COLO668 (cell line): Measurements from ENCODE around the gene RAC3.
A peak's percentile ranks its signal among the peaks of the same experiment; 100 is the strongest.

Source experiments
- DNase-seq: peaks from one replicate; lab custom pipeline; 2025; ENCODE audit not compliant: unreplicated experiment; lab: John Stamatoyannopoulos, UW

Gene RAC3

DNA sequence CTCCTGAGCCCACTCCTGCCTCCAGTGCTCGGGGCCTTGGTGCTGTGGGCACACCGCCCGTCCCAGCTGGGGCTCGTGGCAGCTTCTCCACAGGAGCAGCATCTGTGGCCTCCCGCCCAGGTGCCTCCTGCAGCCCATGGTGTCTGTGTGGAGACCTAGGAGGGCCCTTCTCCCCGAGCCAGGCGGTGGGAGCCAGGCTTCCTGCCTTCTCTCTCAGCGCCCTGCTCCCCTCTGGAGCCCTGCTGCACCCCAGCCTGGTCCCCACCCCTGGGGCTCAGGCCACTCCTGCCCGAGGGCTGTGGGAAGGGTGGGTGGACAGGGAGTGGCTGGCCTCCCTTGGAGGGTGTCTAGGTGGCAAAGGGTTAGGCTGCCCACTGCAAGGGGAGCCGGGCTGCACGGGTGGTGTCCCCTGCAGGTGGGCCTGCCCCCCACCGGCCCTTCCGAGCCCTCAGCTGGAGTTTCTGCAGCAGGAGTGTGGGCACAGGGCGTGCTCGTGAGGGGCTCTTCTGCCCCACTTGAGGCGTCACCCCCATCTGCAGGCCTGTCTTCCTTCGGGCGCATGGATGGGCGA lies 19.8 kb upstream of the RAC3 start:
- no peak for DNase-seq

DNA sequence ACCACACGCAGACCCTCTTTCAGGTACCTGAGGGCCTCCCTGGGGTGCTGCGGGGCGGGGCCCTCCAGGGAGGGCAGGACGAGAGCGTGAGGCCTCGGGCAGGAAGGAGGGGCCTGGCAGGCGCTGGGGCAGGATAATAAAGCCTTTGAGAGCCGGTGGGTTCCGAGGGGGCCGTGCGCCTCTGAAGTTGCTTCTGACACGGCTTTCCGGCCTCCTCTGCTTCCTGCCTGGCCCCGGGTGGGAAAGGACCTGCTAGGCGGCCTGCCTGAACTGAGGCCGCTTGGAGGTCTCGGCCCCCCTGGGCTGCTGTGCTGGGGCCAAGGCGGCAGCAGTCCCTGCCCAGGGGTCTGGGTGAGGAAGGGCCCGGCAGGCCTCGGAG lies 19.2 kb upstream of the RAC3 start:
- DNase-seq: no peak

DNA sequence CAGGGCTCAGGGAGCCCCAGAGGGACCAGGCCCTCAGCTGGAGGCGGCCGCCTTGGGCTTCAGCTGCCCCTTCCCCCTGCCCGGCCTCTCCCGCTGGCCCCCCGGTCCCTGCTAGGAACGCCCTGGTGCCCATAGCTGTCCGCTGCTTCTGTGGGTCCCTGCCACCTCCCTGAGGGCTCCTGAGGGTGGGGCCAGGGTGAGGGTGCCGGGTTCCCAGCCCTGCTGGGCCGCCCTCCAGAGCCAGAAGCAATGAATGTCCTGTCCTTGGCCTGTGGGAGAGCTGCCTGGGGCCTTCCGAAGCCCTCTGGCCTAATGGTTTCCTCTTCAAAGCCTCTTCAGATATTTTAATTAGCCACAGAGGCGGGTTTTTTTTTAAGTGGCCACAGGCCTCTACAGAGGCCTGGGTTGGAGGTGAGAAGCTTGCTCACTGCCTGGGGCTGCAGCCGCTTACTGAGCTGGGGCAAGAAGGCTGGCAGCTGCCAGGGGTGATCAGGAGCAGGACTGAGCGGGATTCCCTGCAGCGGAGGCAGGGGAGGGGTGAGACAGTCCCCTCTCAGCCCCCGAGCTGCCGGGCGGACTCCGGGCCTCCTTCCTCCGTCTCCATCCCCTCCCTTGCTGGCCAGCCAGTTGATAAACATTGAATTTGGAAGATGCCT lies 18.7 kb upstream of the RAC3 start:
- DNase-seq: no peak

GRCh38 chr17:82013341-82013740 lies 18.1 kb upstream of the RAC3 start:
- no peak for DNase-seq

- DNase-seq: no peak
Measured at GRCh38 chr17:82013772-82014321, 17.6 kb upstream of the RAC3 start.

- DNase-seq: no peak
Measured at GRCh38 chr17:82014432-82014831, 17.0 kb upstream of the RAC3 start.

DNA sequence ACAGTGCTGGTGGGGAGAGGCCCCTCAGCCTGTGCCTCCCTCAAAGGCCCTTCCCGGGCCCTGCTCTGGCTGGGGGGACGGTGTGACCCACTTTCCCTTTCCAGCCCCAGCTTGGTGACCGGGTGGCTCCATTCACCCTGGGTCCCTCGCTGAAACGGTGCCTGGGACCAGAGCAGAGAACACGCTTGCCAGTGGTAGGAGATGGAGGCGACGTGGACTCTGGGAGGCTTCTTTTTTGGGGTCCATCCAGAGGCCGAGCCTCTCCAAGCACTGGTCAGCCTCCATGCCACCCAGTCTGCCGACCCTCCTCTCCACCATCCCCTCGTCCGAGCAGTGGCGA lies 16.5 kb upstream of the RAC3 start:
- no peak for DNase-seq

DNA sequence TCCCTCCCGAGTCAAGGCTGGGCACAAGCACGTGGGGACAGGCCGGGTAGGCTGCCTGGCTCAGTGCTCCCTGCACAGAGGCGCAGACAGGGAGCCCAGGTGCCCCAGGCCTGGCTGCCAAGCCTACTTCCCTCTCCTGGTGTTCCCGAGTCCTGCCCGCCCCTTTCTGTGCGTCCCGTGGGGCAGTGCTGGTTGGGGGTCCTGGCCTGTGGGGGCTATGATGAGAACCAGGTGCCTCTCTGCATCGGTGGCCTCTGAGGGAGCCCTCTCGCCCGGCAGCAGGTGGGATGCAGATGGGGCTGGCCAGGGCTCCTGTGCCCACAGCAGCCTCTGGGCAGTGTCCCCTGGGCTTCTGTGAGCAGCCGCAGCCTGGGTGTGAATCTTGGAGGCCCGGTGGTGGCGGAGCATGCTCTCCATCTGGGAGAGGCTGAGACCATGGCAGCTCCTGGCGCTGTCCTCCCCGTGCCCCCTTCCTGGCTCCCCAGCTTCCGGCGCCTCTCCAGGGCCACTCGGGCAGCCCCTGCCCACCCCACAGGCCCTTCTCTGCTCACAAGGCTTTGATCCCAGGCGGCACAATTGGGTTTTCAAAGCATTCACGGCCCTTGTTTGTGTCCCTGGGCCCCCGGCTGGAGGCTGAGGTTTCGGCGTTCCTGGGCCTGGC lies 16.0 kb upstream of the RAC3 start:
- no peak for DNase-seq

DNA sequence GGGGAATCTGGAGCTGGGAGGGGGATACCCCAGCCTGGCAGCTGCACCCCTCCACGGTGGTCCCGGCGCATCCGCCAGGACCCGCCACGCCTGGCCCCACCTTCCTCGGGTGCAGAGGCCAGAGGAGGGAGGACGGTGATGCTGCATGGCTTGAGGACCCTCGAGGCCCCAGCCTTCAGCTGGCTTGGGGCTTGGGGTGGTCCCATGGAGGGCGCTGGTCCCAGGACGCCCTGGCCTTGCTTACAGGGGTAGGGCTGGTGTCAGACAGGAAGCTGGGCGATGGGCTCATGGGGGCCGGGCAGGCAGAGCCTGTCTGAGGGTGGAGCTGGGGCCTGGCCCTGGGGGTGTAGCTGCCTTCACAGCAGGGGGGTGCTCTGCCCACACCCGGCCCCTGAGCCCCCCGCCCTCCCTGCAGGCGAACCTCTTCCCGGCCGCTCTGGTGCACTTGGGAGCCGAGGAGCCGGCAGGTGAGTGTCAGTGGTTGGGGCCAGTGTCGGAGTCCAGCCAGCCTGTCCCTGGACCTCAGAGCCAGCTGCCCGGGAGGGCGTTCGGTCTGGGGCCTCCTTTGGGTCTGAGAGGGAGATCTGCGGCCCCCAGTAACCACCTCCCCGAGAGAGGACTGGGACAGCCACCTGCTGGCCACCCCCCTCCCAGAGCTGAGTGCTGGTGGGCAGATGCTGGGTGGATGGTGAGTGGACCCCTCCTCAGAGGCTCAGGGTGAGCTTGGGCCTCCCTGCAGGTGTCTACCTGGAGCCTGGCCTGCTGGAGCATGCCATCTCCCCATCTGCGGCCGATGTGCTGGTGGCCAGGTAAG lies 15.2 kb upstream of the RAC3 start:
- no peak for DNase-seq

- no peak for DNase-seq
Measured at GRCh38 chr17:82016875-82017459, 14.5 kb upstream of the RAC3 start.

DNA sequence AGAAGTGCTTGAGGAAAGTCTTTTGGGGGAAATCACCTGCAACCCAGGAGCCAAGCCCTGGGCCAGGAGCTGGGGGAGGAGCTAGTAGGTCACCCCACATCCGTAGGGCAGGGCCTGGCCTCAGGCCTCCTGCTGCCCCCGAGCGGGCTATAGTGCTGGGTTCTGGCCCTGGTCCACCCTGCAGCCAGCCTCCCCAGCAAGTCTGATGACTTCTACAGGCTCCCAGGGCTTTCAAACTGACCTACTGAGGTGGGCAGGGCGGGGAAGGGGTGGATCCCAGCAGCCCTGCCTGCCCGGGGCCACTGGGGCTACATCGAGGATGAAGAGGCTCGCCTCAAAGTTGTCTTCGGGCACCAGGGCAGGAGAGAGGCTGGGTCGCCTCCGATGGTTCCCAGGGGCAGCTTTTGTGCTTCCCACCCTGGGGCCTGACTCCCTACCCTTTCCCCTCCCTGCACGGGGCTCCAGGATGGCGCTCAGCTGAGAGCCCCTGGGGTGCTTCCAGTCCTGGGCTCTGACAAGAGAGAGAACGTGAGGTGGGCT lies 13.8 kb upstream of the RAC3 start:
- no peak for DNase-seq

DNA sequence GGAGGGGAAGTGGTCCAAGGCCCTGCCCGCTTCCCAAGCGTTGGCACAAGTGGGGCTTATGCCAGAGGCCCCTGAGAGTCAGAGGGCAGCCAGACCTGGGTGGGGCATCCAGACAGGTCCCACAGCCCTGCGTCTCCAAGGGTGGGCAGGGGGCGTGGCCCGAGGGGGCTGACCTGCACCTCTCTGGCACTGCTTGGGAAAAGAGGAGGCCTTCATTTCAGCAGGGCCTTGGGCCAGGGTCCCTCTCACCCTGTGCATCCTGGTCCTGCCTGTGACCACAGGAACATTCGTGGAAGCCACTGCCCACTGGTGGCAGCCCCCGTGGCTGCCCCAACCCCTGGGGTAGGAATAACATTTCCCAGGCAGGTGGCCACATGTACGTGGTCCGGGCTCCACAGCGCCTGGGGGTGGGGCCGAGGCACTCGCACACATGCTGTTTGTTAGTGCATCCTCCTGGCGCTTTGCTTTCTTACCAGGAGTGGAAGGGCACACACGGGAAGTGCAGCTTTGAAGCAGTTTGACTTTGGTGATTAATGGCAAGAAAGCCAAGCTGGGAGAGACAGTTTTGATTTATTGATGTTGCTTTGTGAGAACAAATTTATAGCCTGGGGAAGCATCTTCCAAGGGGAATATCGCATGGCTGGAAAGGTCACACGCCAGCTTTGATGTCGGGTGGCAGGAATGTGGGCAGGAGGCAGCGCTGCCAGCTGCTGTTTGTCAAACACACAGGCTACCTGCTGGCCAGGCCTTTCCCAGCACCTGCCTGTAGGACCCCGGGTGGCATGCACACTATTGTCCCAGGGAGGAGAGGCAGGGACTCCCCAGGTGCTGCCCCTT lies 13.1 kb upstream of the RAC3 start:
- DNase-seq: peak; percentile 57

GRCh38 chr17:82018989-82019689 lies 12.3 kb upstream of the RAC3 start:
- DNase-seq: no peak

DNA sequence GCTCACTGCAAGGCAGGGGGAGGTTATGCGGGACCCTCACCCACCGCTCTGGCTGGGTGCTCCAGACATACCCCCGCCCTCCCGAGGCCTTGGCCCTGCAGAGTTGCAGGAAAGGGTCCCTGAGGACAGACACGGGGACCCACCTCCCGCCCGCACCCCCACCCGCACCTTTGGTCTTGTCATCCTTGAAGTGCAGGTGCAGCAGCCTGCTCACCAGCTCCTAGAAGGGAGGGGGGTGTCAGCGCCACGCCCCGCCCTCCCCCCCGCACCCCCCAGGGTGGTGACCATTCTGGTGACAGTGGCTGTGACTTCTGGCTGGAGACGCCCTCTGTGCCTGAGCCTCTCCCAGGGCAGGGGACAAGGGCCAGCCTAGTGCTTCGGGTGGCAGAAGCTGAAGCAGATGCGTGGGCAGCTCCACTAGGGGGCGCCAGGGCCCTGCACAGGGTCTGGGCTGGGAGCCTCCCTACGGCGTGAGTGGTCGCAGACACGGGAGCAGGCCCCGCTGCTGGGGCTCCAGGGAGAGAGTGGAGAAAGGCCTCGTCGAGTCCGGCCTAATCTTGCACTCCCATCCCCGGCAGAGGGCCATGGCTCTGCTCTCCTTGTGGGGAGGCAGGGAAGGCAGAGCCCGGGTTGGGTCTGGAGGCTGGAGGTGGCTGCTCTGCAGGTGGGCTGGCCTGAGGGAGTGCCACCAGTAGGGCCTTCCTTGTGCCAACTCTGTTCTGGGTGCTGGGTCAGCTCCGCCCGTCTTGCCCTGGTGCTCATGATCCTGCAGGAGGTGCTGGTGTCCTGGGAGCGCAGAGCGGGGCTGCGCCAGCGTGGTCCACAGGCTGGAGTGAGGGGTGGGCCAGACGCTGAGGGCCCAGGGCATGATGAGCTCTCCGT lies 11.5 kb upstream of the RAC3 start:
- DNase-seq: peak; percentile 45

DNA sequence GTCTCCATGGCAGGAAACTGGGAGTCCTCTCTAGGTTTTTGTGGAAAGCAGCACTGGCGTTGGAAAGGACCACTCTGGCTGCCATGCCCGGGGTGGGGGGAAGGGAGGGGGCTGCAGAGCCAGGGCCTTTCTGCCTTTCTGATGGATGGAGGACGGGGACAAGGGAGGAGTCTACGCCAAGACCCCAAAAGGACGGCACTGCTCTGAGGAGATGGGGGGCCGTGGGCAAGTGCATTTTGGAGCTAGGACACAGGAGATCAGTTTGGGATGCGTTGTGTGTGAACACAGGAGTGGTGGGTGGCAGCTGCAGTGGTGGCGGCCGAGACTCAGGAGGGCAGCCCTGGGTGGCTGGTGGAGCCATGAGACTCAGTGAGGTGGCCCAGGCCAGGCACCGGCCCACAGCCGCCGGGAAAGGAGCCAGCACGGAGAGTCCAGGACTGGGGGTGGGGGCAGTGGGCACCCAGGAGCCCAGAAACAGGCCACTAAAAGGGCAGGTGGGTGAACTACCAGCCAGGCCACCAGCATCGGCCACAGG lies 10.8 kb upstream of the RAC3 start:
- no peak for DNase-seq

DNA sequence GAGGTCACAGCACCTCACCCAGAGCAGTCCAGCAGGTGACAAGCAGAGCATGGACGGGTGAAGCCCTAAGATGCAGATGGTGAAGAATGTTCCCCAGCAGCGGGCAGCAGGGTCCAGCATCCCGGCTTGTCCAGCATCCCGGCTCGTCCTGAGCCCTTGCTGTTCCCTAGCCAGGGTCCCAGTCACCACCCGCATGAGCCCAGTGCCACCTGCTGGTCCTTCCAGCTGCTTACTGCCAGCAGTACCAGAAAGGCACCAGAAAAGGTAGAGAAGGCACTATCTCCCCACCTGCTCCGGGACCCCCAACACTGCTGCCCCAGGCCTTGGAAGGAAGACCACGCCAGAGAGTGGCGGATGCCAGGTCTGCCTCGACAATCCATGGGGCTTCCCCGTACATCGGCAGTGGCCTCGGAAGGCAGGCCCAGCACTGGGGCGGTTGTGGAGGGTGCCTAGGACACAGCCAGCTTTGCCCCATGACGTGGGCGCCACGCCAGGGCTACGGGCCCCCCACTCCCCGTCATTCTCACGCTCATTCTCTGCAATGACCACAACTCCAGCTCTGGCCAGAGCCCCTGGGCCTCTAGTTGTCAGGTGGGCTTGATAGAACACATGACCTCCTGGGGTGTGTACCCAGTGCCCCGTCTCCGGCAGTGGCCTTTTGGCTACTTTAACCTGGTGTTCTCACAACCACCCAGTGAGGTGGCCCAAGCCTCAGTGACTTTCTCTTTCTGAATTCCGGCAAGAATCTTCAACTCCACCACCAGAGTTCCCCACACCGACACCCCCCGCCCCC lies 10.2 kb upstream of the RAC3 start:
- peak; percentile 64 for DNase-seq

DNA sequence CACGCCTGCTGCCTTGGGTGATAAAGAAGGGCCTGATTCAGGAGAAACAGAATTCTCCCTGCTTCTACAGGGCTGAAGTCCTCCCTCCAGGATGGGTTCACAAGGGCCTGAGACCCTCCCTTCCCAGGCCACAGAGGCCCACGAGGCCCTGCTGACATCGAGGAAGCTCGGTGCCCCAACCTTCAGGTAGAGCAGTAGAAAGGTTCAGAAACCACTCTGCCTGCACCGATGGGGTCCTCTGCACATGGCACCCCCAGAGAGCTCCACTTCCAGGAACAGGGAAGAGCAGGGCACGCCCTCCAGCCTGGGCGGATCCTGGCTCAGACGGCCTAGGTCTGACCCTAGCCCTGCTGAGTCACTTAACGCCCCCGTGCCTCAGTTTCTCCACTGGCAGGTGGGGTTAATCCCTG lies 9.6 kb upstream of the RAC3 start:
- DNase-seq: peak; percentile 28
